GM10248 (cell line): ENCODE data around the gene ZBTB11.
"Not testable (repeated sequence)": the region's sequence is repeated elsewhere in the genome, so short reads cannot be mapped to it uniquely, and the experiment has no call there.

Experiments
- CTCF ChIA-PET: fragments of 300-600 bp; sonication (Branson Sonifier 250); formaldehyde crosslinking; extraction: SDS; loops from one replicate; lab custom pipeline; 2021; ENCODE audit warnings: antibody characterized with exemption; lab: Yijun Ruan, JAX
- POLR2A ChIA-PET: fragments of 350-650 bp; sonication (Branson Sonifier 250); formaldehyde crosslinking; extraction: SDS; loops from one replicate; lab custom pipeline; 2020; ENCODE audit warnings: antibody characterized with exemption; lab: Yijun Ruan, JAX
- DNase-seq: peaks from one replicate; pipeline ENCODE4 v3.0.0; 2012; ENCODE audit errors: extremely low spot score
- TF ChIP-seq, protein P1 (sequence below): IDR thresholded peaks from 2 replicates; pipeline ENCODE4 v1.5.1; 2012; ENCODE audit warnings: mild to moderate bottlenecking, low read depth; ENCODE audit errors: extremely low read depth, missing control alignments, control extremely low read depth

The ZBTB11 gene

GRCh38 chr3:101633186-101633585, 43.7 kb downstream of the ZBTB11 start:
- ChIA-PET POLR2A (no interaction called here), CTCF (no interaction called here)
- no peak for DNase-seq
- TF ChIP-seq, protein P1, sequence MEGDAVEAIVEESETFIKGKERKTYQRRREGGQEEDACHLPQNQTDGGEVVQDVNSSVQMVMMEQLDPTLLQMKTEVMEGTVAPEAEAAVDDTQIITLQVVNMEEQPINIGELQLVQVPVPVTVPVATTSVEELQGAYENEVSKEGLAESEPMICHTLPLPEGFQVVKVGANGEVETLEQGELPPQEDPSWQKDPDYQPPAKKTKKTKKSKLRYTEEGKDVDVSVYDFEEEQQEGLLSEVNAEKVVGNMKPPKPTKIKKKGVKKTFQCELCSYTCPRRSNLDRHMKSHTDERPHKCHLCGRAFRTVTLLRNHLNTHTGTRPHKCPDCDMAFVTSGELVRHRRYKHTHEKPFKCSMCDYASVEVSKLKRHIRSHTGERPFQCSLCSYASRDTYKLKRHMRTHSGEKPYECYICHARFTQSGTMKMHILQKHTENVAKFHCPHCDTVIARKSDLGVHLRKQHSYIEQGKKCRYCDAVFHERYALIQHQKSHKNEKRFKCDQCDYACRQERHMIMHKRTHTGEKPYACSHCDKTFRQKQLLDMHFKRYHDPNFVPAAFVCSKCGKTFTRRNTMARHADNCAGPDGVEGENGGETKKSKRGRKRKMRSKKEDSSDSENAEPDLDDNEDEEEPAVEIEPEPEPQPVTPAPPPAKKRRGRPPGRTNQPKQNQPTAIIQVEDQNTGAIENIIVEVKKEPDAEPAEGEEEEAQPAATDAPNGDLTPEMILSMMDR = no peak

DNA sequence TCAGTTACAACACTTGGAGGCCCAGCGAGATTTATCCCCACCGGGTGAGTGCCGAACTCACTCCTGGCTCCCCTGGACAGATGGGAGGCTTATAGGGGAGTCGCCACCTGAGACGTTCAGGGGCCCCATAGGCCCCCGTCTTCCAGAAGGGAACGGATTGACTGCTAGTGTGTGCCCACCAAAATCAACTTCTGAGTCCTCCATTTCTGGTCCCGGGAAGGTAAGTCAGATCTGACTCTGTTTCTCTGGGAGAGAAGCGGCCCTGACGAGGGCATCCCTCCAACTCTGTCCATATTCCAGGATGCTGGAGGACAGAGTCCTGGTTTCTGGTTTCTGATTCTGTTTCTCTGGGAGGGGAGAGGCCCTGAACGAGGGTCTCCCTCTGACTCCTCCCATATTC, 44.3 kb downstream of the ZBTB11 start:
- TF ChIP-seq, protein P1 = no peak
- DNase-seq = no peak
- ChIA-PET CTCF (interaction anchor here (0.9 kb wide), 1 partner anchor 13 kb away, joined by 5 read pairs; no protein-coding TSS in a partner anchor), POLR2A (no interaction called here)

GRCh38 chr3:101631959-101632358, 45.0 kb downstream of the ZBTB11 start:
- DNase-seq, POLR2A ChIA-PET: not testable (repeated sequence)

GRCh38 chr3:101631098-101631796, 45.7 kb downstream of the ZBTB11 start:
- POLR2A ChIA-PET = no interaction called here
- no peak for DNase-seq
- CTCF ChIA-PET = interaction anchor here (0.7 to 1.1 kb wide), 2 partner anchors 15 to 34 kb away, joined by 3 read pairs; no protein-coding TSS in a partner anchor
- TF ChIP-seq, protein P1 = no peak

More at GRCh38 chr3:101631959-101632358, 45.0 kb downstream of the ZBTB11 start:
- CTCF ChIA-PET = interaction anchor here (0.7 to 1.1 kb wide), 3 partner anchors 12 to 33 kb away, joined by 3 to 5 read pairs (median 3); no protein-coding TSS in a partner anchor

DNA sequence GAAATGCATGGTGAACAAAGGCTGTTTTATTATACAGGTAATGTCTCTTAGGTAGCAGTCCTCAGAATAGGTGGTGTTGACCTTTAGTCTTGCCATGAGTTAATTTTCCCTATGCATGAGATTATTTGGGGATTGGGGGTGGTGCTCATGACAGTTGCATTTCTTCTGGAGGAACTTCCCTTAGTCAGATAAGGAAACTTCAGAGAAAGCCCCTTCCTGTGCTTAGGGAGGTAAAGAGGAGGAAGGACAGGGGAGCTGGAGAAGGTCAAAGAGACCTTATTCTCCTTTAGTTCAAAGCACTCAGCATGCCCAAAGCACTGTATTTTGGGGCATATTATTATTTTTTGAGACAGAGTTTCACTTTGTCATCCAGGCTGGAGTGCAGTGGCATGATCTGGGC, 47.7 kb downstream of the ZBTB11 start:
- CTCF ChIA-PET = no interaction called here
- POLR2A ChIA-PET = no interaction called here
- TF ChIP-seq, protein P1 = no peak
- DNase-seq = no peak

DNA sequence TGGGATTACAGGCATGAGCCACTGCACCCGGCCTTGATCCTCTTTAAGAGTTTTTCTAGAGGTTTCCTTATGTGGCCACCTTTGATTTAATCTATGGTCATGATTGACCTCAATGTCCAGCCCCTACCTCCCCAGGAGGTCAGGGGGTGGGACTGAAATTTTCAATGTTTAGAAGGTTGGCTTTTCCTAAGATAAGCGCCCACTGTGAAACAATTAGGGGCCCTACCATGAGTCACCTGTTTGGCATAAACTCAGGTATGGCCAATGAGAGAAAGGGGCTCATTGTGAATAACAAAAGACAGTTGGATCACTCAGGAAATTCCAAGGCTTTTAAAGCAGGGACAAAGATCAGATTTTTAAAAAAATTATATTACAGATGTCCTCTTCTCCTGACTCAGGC, 51.1 kb downstream of the ZBTB11 start:
- no peak for DNase-seq
- TF ChIP-seq, protein P1 = no peak
- ChIA-PET POLR2A (no interaction called here), CTCF (no interaction called here)

GRCh38 chr3:101624857-101625256, 52.1 kb downstream of the ZBTB11 start:
- DNase-seq = no peak
- TF ChIP-seq, protein P1 = no peak
- ChIA-PET CTCF (interaction anchor here (1.2 kb wide), 1 partner anchor 51 kb away, joined by 3 read pairs; no protein-coding TSS in a partner anchor), POLR2A (no interaction called here)
